PC-9 (cell line): ENCODE results near the gene BOD1L2. TPM values are rescaled to one million over a fixed set of nuclear protein-coding genes. Genes with fewer than 3 reads are reported as not detected.

Source experiments
- BruUV-seq: library from RNA; stranded (reverse); fragments of 400-500 nt; replicated peaks from 2 replicates; lab custom pipeline; 2021; lab: Mats Ljungman, UMichigan
- CTCF ChIA-PET: fragments of 300-600 bp; sonication (Branson Sonifier 250); formaldehyde crosslinking; loops from one replicate; lab custom pipeline; 2022; ENCODE audit warnings: antibody characterized with exemption; lab: Charles Lee
- POLR2A ChIA-PET: fragments of 300-600 bp; sonication (Branson Sonifier 250); formaldehyde crosslinking; loops from one replicate; lab custom pipeline; 2022; ENCODE audit warnings: antibody characterized with exemption; ENCODE audit not compliant: unreplicated experiment; lab: Charles Lee
- DNase-seq, 2 experiments: peaks; one replicate each; pipeline versions ENCODE4 v3.0.0 to v3.0.0-alpha.2; 2015 to 2022; ENCODE audit warnings: mixed read lengths in 1 of 2
- H2AFZ ChIP-seq: fragments of 200-600 bp; sonication (generic); 2 replicates; pipeline ENCODE4 v1.8.1; 2017; ENCODE audit warnings: antibody characterized with exemption
- H3F3A ChIP-seq: fragments of 200-600 bp; sonication (generic); 2 replicates; pipeline ENCODE4 v1.8.1; 2017; ENCODE audit warnings: antibody characterized with exemption, mild to moderate bottlenecking, low read depth; ENCODE audit not compliant: insufficient read depth
- H3K27ac ChIP-seq: fragments of 200-600 bp; sonication (generic); 2 replicates; pipeline ENCODE4 v1.6.1; 2016; ENCODE audit warnings: mixed run types
- H3K27me3 ChIP-seq: fragments of 200-600 bp; sonication (generic); 2 replicates; pipeline ENCODE4 v1.6.1; 2016; ENCODE audit warnings: low read depth, mixed run types; ENCODE audit not compliant: insufficient read depth
- H3K36me3 ChIP-seq: fragments of 200-600 bp; sonication (generic); 2 replicates; pipeline ENCODE4 v1.6.1; 2016; ENCODE audit warnings: low read depth, mixed run types
- H3K4me1 ChIP-seq: fragments of 200-600 bp; sonication (generic); replicated peaks from 2 replicates; pipeline ENCODE4 v1.6.1; 2016; ENCODE audit warnings: mixed run types; ENCODE audit not compliant: insufficient read depth
- H3K4me2 ChIP-seq: fragments of 200-600 bp; sonication (generic); 2 replicates; pipeline ENCODE4 v1.6.1; 2017; ENCODE audit warnings: mixed run types
- H3K4me3 ChIP-seq: fragments of 200-600 bp; sonication (generic); 2 replicates; pipeline ENCODE4 v1.6.1; 2016; ENCODE audit warnings: mixed run types
- H3K79me2 ChIP-seq: fragments of 200-600 bp; sonication (generic); 2 replicates; pipeline ENCODE4 v1.6.1; 2017; ENCODE audit warnings: low read depth, mixed run types
- H3K9me2 ChIP-seq: fragments of 200-600 bp; sonication (generic); 2 replicates; pipeline ENCODE4 v1.8.1; 2017; ENCODE audit warnings: mild to moderate bottlenecking; ENCODE audit not compliant: insufficient read depth
- H3K9me3 ChIP-seq: fragments of 200-600 bp; sonication (generic); 2 replicates; pipeline ENCODE4 v1.8.1; 2016; ENCODE audit warnings: low read depth; ENCODE audit not compliant: insufficient read depth
- H4K20me1 ChIP-seq: fragments of 200-600 bp; sonication (generic); 2 replicates; pipeline ENCODE4 v1.8.1; 2017; ENCODE audit not compliant: insufficient read depth
- EZH2 ChIP-seq: fragments of 200-600 bp; sonication (generic); IDR thresholded peaks from 2 replicates; pipeline ENCODE4 v1.8.0; 2017; ENCODE audit warnings: antibody characterized with exemption, low read depth
- intact Hi-C: fragments of 100-400 bp; cut with micrococcal nuclease; formaldehyde crosslinking; loops from one replicate; pipeline ENCODE4 v1.10.0; 2022; ENCODE audit not compliant: unreplicated experiment
- total RNA-seq: library from RNA; stranded (reverse); gene quantifications from 2 replicates; pipeline ENCODE4 v1.2.3, GENCODE V29; 2021
- TF ChIP-seq, protein P1 (sequence below): fragments of 200-600 bp; sonication (generic); conservative IDR thresholded peaks from 2 replicates; pipeline ENCODE4 v1.6.1; 2017; ENCODE audit warnings: mixed run types, antibody characterized with exemption, mild to moderate bottlenecking, moderate library complexity

BOD1L2 gene
- total RNA-seq, 1 experiment from 2014 or later: not detected

DNA sequence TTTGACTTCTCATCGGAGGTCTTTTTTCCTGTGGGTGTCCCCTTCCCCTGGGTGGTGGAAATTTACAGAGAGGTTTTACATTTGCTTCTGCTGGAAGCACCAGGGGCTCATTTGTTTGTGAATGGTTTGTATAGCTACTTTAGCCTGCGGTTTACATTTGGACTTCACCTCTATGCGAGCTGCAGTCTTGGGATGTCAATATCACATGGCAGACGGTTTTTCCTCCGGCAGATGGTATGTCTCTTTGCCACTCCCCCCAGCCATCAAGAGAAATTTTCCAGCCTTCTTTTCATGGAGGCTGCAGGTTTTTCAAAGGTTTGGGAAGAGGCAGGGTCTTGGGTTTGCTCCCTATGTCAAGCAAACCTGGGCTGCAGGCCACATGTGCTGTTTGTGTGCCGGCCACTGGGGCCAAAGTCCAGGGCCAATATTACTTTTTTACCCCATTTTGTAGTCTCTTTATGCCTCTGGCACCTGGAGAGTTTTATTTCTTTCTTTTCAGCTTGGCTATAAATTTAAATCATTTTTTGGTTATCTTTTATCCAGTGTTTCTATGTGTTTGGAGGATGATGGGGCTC, 23.9 kb upstream of the BOD1L2 start:
- H3K4me3 ChIP-seq: no peak overlapping the region
- ChIA-PET CTCF (no interaction called here), POLR2A (no interaction called here)
- H3K9me3 ChIP-seq: no peaks in the 10 kb centered on the region
- no peak overlapping the region for H3K27ac ChIP-seq
- no peaks in the 10 kb centered on the region for H3K79me2 ChIP-seq
- TF ChIP-seq, protein P1, sequence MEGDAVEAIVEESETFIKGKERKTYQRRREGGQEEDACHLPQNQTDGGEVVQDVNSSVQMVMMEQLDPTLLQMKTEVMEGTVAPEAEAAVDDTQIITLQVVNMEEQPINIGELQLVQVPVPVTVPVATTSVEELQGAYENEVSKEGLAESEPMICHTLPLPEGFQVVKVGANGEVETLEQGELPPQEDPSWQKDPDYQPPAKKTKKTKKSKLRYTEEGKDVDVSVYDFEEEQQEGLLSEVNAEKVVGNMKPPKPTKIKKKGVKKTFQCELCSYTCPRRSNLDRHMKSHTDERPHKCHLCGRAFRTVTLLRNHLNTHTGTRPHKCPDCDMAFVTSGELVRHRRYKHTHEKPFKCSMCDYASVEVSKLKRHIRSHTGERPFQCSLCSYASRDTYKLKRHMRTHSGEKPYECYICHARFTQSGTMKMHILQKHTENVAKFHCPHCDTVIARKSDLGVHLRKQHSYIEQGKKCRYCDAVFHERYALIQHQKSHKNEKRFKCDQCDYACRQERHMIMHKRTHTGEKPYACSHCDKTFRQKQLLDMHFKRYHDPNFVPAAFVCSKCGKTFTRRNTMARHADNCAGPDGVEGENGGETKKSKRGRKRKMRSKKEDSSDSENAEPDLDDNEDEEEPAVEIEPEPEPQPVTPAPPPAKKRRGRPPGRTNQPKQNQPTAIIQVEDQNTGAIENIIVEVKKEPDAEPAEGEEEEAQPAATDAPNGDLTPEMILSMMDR: no peak
- no peak for TF ChIP-seq EZH2
- H3K9me2 ChIP-seq: no peaks in the 10 kb centered on the region
- intact Hi-C loops: no loop called here
- H4K20me1 ChIP-seq: no peaks in the 10 kb centered on the region
- no peak for DNase-seq
- H3K36me3 ChIP-seq: no peaks in the 10 kb centered on the region
- no peaks in the 10 kb centered on the region for H3F3A ChIP-seq
- H3K27me3 ChIP-seq: peaks cover 6% of the 10 kb centered on the region; the same call in 1 of the 2 replicates
- BruUV-seq: no TSS peak
- H3K4me1 ChIP-seq: no peaks in the 10 kb centered on the region
- no peak overlapping the region for H3K4me2 ChIP-seq
- no peak overlapping the region for H2AFZ ChIP-seq

DNA sequence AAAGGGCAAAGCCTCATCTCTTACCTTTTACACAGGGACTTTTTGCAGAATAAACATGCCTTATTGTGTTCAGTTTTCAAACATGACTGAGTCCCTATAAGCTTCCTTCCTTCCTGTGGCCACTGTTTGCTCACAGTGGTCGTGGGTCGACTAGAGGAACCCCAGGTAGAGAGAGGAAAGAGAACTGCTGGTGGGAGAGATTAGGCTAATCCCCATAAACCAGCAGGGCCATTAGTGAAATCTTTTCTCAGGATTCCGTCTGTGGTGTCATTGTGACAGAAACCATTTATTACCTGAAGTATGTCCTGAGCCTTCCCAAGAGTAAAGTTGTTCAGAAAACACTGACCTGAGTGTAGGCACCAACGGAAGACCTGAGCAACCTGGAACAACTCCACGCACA, 21.3 kb upstream of the BOD1L2 start:
- DNase-seq: no peak
- CTCF ChIA-PET: no interaction called here

DNA sequence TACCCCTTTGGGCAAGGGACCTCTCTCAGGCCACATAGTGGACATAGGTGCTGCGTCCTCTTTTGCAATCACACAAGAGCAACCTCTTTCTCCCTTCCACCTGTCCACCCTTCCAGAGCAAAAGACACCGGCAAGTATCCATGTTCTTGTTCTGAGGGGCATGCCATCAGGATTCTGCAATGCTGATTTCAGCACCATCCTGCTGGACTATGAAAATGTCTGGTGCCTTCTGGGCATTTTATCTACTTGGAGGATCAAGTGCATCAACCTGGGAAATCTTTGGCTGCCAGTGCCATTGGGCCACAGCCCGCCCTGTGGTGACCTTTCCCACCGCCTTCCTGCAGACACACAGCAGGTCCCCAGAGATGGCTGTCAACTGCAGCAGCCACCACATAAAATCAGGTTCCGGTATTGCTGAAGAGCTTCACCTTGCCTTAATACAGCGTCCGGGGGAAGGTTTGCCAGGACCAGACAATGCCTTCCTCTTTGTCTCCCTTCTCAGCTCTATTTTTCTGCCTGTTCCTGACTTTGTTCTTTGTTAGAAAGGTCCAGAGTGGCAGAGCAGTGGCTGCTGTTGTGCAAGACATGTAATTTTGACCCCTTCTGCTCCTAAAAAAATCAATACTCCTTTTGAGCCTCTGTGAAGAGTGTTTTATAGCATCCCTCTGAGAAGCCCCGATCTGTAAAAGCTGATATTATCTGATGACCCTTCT, 18.5 kb upstream of the BOD1L2 start:
- no TSS peak for BruUV-seq
- TF ChIP-seq, protein P1: no peak
- TF ChIP-seq EZH2: no peak
- H3K27me3 ChIP-seq: peaks cover 6% of the 10 kb centered on the region; the same call in 1 of the 2 replicates

More for the DNA sequence above, 21.3 kb upstream of the BOD1L2 start:
- intact Hi-C loops: no loop called here
- H3K4me1 ChIP-seq: no peaks in the 10 kb centered on the region
- peaks cover 6% of the 10 kb centered on the region; the same call in 1 of the 2 replicates for H3K27me3 ChIP-seq
- H3K27ac ChIP-seq: no peak overlapping the region
- H3K9me2 ChIP-seq: no peaks in the 10 kb centered on the region
- H3K9me3 ChIP-seq: no peaks in the 10 kb centered on the region
- H3K4me3 ChIP-seq: no peak overlapping the region
- POLR2A ChIA-PET: no interaction called here
- no peak overlapping the region for H3K4me2 ChIP-seq
- H4K20me1 ChIP-seq: no peaks in the 10 kb centered on the region
- no TSS peak for BruUV-seq
- H3K36me3 ChIP-seq: no peaks in the 10 kb centered on the region
- no peak overlapping the region for H2AFZ ChIP-seq
- TF ChIP-seq EZH2: no peak
- no peaks in the 10 kb centered on the region for H3K79me2 ChIP-seq
- H3F3A ChIP-seq: no peaks in the 10 kb centered on the region

More for the DNA sequence above, 18.5 kb upstream of the BOD1L2 start:
- Histone ChIP-seq H3K4me2 (no peak overlapping the region), H3F3A (no peaks in the 10 kb centered on the region), H3K4me1 (no peaks in the 10 kb centered on the region), H4K20me1 (no peaks in the 10 kb centered on the region), H3K4me3 (no peak overlapping the region), H3K9me2 (no peaks in the 10 kb centered on the region), H3K36me3 (no peaks in the 10 kb centered on the region), H3K79me2 (no peaks in the 10 kb centered on the region), H3K27ac (no peak overlapping the region), H2AFZ (no peak overlapping the region), H3K9me3 (no peaks in the 10 kb centered on the region)
- intact Hi-C loops: no loop called here
- ChIA-PET CTCF (no interaction called here), POLR2A (no interaction called here)
- no peak for DNase-seq
